ENCODE data around the gene CYB561D1. TPM values are rescaled to one million over a fixed set of nuclear protein-coding genes. Genes with fewer than 3 reads are reported as not detected.

The CYB561D1 gene
- total and polyA plus RNA-seq, 10 of the 15 experiments (the other 5 are each of a cell fraction or from before 2014, with no cell fraction given) = 0.68 to 9.0 (median 3.3) TPM

DNA sequence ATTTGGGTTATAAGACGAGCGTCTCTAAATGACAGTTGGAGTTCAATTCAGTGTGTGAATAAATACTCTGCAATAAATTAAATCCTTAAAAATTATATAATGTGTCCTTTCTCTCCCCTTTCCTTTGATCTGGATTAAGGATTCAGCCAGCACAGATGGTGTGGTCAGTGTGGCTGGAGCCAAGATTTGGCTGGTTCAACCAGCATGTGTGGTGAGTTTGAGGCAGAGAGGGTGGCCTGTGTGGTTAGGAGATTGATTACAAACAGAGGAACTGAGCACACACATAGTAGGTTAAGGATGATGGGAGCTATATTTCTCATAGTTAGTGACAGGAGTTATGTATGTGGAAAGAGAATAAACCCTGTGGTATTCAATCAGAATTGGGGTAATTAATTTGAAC, 29.8 kb downstream of the CYB561D1 start:
- ChIA-PET SMC1A (ENCODE audit: uncharacterized antibody, unreplicated experiment) (interaction anchor here (1.0 to 12.8 kb wide), 4 partner anchors 9 to 31 kb away, joined by 3 to 205 read pairs (median 6); partner anchors contain the start of genes AMIGO1 and CYB561D1), CTCF (interaction anchor here (1.0 to 21.3 kb wide), 3 partner anchors 9 to 424 kb away, joined by 3 to 1280 read pairs (median 16); partner anchors contain the start of genes AMIGO1 and CYB561D1), RAD21 (ENCODE audit: unreplicated experiment) (interaction anchor here (1.5 to 1.9 kb wide), 2 partner anchors 25 to 31 kb away, joined by 3 to 5 read pairs; no protein-coding TSS in a partner anchor), POLR2A (no interaction called here)
- Histone ChIP-seq H4K20me1 (ENCODE audit: control insufficient read depth, insufficient read depth) (no peaks in the 10 kb centered on the region), H3K4me1 (ENCODE audit: control insufficient read depth, insufficient read depth, low read length) (peaks cover 19% of the 10 kb centered on the region), H3K4me3 (no peak overlapping the region), H3K4me2 (ENCODE audit: control insufficient read depth, insufficient read depth) (no peak overlapping the region), H3K36me3 (ENCODE audit: control insufficient read depth in 2 of 2, insufficient read depth in 2 of 2, low read length in 1 of 2) (no peaks in the 10 kb centered on the region), H3K79me2 (ENCODE audit: control insufficient read depth, insufficient read depth, low read length) (no peaks in the 10 kb centered on the region), H3K27ac (ENCODE audit: control insufficient read depth, insufficient read depth) (no peak overlapping the region), H2AFZ (ENCODE audit: control insufficient read depth, low read depth, low read length) (no peak overlapping the region), H3K27me3 (replicated peaks in 1 of 2; ENCODE audit: control insufficient read depth in 2 of 2, insufficient read depth in 2 of 2, low read length in 1 of 2) (peaks cover 0 to 3% of the 10 kb centered on the region in 2 experiments; a peak in 3 of 4 replicates), H3K9me3 (replicated peaks; ENCODE audit: control insufficient read depth, insufficient read depth, low read length) (no peaks in the 10 kb centered on the region), H3K9ac (ENCODE audit: control insufficient read depth, insufficient read depth, low read length) (no peak overlapping the region)
- no peak for TF ChIP-seq MYB (IDR thresholded peaks at IDR 0.05; ENCODE audit: borderline replicate concordance, low read depth, low read length)
- no peak for TF ChIP-seq PAX8 (IDR thresholded peaks at IDR 0.05)
- no peak for TF ChIP-seq CREB1 (IDR thresholded peaks at IDR 0.05; ENCODE audit: low read depth)
- TF ChIP-seq SPI1 (IDR thresholded peaks at IDR 0.05; ENCODE audit: borderline replicate concordance, insufficient read depth, low read depth, low read length) = no peak
- peak in 1 of 2 experiments; percentile 35; a peak in 1 of 4 replicates for TF ChIP-seq IKZF2 (IDR thresholded peaks at IDR 0.05)
- TF ChIP-seq HDAC6 (IDR thresholded peaks at IDR 0.05; ENCODE audit: unreplicated experiment) = no peak
- no peak for TF ChIP-seq BCL11A (IDR thresholded peaks at IDR 0.05; ENCODE audit: low read depth, low read length)
- TF ChIP-seq RUNX3 (IDR thresholded peaks at IDR 0.05; ENCODE audit: low read length) = peak; percentile 37; the same call in 1 of the 2 replicates
- TF ChIP-seq SREBF1 (IDR thresholded peaks at IDR 0.05; ENCODE audit: low read length) = no peak
- FAIRE-seq (no peak), DNase-seq (ENCODE audit: low read depth, low spot score) (no peak), ATAC-seq (no peak)
- intact Hi-C loops (cut with micrococcal nuclease; ENCODE audit: unreplicated experiment) (no loop called here), in situ Hi-C loops (cut with MboI) (no loop called here)
- no TSS peak for BruUV-seq (replicated peaks)
- WGBS (ENCODE audit: insufficient coverage, insufficient replicate concordance, low lambda C conversion rate, missing lambda C conversion rate) = 78% methylated on average over 2 of the region's 2 CpGs
